Upper lobe of left lung (tissue), 6 donors: ENCODE data around the gene SCN5A. TPM values are rescaled to one million over a fixed set of nuclear protein-coding genes. Genes with fewer than 3 reads are reported as not detected.
"Not testable (repeated sequence)": the region's sequence is repeated elsewhere in the genome, so short reads cannot be mapped to it uniquely, and the experiment has no call there.

ENCODE experiments used
- ATAC-seq, 2 donors: fragments of 200-7000 bp; cut with Tn5 transposase; one replicate each; pipeline ENCODE4 v1.9.1; 2022; ENCODE audit warnings: mild to moderate bottlenecking in 2 of 2, moderate library complexity in 2 of 2; ENCODE audit not compliant: low FRiP score in 2 of 2
- DNase-seq, 2 donors: peaks; one replicate each; pipeline ENCODE4 v3.0.0-alpha.2; 2019 to 2020
- H3K27ac ChIP-seq, 4 donors: fragments of 200-600 bp; sonication (generic); one replicate each; pipeline ENCODE4 v1.5.1; 2016 to 2019
- H3K27me3 ChIP-seq, 4 donors: fragments of 200-600 bp; sonication (generic); one replicate each; pipeline ENCODE4 v1.5.1; 2017 to 2019
- H3K36me3 ChIP-seq, 4 donors: fragments of 200-600 bp; sonication (generic); one replicate each; pipeline ENCODE4 v1.5.1; 2016 to 2019
- H3K4me1 ChIP-seq, 4 donors: fragments of 200-600 bp; sonication (generic); one replicate each; pipeline ENCODE4 v1.5.1; 2018 to 2019
- H3K4me3 ChIP-seq, 4 donors: fragments of 200-600 bp; sonication (generic); one replicate each; pipeline ENCODE4 v1.5.1; 2017 to 2019; ENCODE audit warnings: mild to moderate bottlenecking in 2 of 4, moderate library complexity in 1 of 4
- H3K9me3 ChIP-seq, 4 donors: fragments of 200-600 bp; sonication (generic); one replicate each; pipeline ENCODE4 v1.5.1; 2018 to 2019
- EP300 ChIP-seq, 4 donors: sonication (generic); formaldehyde crosslinking; IDR thresholded peaks; one replicate each; pipeline ENCODE4 v1.5.1; 2017; ENCODE audit warnings: antibody characterized with exemption in 4 of 4, control low read depth in 2 of 4
- POLR2A ChIP-seq, 4 donors: fragments of 450-650 bp; IDR thresholded peaks; one replicate each; pipeline ENCODE4 v1.5.1; 2016 to 2017; ENCODE audit warnings: antibody characterized with exemption in 4 of 4, mild to moderate bottlenecking in 2 of 4
- POLR2AphosphoS5 ChIP-seq, 2 donors: sonication (generic); formaldehyde crosslinking; IDR thresholded peaks; one replicate each; pipeline ENCODE4 v1.5.1; 2017; ENCODE audit warnings: antibody characterized with exemption in 2 of 2
- WGBS, 2 donors: methylation state at CpG; one replicate each; pipeline ENCODE4 v1.1.5; 2017 to 2018; 5-methylcytosine and 5-hydroxymethylcytosine counted together
- total RNA-seq, 6 donors: library from RNA; depleted of rRNA in 4 of 6; stranded (reverse); fragments of >200 nt in 4 of 6; gene quantifications; one replicate each; pipeline versions ENCODE4 v1.1.0 to v1.2.1, GENCODE V29; 2016 to 2021
- TF ChIP-seq, protein P1 (sequence below), 6 experiments: fragments of 450-650 bp in 4 of 6; fragments of 200-600 bp in 2 of 6; sonication (generic) in 2 of 6; IDR thresholded peaks; one replicate each; pipeline ENCODE4 v1.5.1; 2016 to 2019; ENCODE audit warnings: antibody characterized with exemption in 6 of 6
- donor health status: DM: no; HTN: no; CAD: no; lungs with moderate emphysema.
- donor health status: DM: no; HTN: yes; CAD: no; lungs with severe emphysema.

Gene SCN5A
- total RNA-seq, 6 donors from 2014 or later, result under 0.01 to 0.30 (median 0.10) TPM; not detected in 1

DNA sequence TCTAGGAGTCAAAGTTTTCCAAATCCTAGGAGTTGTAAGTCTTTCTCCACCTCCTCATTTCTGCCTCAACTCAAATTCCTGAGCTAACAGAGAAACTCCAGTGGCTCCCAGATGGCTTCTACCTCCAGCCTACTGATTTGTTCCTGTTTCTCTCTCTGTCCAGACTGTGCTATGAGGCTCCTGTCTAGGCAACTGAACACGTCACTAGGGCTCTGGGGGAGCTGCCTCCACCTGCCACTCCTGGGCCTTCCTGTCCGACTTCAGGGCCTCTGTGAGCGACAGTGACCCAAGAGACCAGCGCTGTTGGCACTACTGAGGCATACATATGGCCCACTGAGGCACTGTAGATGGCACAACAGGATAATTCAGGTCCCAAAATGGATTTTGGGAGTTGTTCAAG, 82.0 kb downstream of the SCN5A start:
- WGBS, 2 donors, result 93 to 97% methylated on average over 4 of the region's 4 CpGs
- H3K27ac ChIP-seq, result no peak overlapping the region
- DNase-seq (peak in 1 of 2 donors; percentile 14), ATAC-seq (no peak)
- no peaks in the 10 kb centered on the region for H3K9me3 ChIP-seq
- H3K4me1 ChIP-seq, result no peaks in the 10 kb centered on the region
- no peaks in the 10 kb centered on the region for H3K27me3 ChIP-seq
- H3K36me3 ChIP-seq, result no peaks in the 10 kb centered on the region
- no peak overlapping the region for H3K4me3 ChIP-seq
- TF ChIP-seq POLR2AphosphoS5 (IDR thresholded peaks at IDR 0.05) (no peak), POLR2A (IDR thresholded peaks at IDR 0.05) (no peak), EP300 (IDR thresholded peaks at IDR 0.05) (no peak)
- TF ChIP-seq, protein P1, sequence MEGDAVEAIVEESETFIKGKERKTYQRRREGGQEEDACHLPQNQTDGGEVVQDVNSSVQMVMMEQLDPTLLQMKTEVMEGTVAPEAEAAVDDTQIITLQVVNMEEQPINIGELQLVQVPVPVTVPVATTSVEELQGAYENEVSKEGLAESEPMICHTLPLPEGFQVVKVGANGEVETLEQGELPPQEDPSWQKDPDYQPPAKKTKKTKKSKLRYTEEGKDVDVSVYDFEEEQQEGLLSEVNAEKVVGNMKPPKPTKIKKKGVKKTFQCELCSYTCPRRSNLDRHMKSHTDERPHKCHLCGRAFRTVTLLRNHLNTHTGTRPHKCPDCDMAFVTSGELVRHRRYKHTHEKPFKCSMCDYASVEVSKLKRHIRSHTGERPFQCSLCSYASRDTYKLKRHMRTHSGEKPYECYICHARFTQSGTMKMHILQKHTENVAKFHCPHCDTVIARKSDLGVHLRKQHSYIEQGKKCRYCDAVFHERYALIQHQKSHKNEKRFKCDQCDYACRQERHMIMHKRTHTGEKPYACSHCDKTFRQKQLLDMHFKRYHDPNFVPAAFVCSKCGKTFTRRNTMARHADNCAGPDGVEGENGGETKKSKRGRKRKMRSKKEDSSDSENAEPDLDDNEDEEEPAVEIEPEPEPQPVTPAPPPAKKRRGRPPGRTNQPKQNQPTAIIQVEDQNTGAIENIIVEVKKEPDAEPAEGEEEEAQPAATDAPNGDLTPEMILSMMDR (IDR thresholded peaks at IDR 0.05), result no peak

DNA sequence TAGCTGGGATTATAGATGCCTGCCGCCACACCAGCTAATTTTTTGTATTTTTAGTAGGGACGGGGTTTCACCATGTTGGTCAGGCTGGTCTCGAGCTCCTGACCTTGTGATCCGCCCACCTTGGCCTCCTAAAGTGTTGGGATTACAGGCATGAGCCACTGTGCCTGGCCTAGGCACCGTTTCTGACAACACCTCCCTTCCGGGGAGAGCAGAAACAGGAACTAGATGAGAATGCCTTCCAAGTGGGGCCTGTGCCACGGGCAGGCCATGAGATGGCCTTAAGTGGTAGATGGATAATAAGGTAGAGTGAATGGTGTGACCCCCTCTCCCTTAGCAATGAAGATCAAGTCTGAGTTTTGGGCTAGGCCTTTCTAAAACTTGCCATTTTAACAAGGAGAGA, 82.7 kb downstream of the SCN5A start:
- 72 to 89% methylated on average over 7 of the region's 7 CpGs for WGBS, 2 donors
- H3K4me3 ChIP-seq, ATAC-seq, H3K27ac ChIP-seq, H3K9me3 ChIP-seq, H3K4me1 ChIP-seq, H3K27me3 ChIP-seq, H3K36me3 ChIP-seq: not testable (repeated sequence)
- DNase-seq, result peak in 1 of 2 donors; percentile 10

DNA sequence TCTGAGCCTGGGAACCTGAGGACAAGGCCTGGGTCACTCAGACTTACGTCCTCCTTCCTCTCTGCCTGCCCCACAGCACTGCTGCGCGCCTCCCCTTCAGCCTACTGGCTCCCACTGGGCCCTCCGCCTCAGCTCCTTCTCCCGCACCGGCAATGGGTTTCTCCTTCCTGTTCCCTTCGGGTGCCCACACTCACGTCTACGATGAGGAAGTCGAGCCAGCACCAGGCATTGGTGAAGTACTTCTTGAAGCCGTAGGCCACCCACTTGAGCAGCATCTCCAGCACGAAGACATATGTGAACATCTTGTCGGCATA, 83.3 kb downstream of the SCN5A start:
- no peaks in the 10 kb centered on the region for H3K36me3 ChIP-seq
- H3K27me3 ChIP-seq, result no peaks in the 10 kb centered on the region
- H3K4me3 ChIP-seq, result no peak overlapping the region
- TF ChIP-seq, protein P1 (IDR thresholded peaks at IDR 0.05), result no peak
- no peak for TF ChIP-seq EP300 (IDR thresholded peaks at IDR 0.05)
- TF ChIP-seq POLR2A (IDR thresholded peaks at IDR 0.05), result no peak
- no peak for TF ChIP-seq POLR2AphosphoS5 (IDR thresholded peaks at IDR 0.05)
- no peak overlapping the region for H3K27ac ChIP-seq
- 83 to 88% methylated on average over 12 to 13 of the region's 13 CpGs for WGBS, 2 donors
- H3K4me1 ChIP-seq, result no peaks in the 10 kb centered on the region
- no peak for ATAC-seq
- peak; percentile 13 to 44 for DNase-seq
- no peaks in the 10 kb centered on the region for H3K9me3 ChIP-seq

DNA sequence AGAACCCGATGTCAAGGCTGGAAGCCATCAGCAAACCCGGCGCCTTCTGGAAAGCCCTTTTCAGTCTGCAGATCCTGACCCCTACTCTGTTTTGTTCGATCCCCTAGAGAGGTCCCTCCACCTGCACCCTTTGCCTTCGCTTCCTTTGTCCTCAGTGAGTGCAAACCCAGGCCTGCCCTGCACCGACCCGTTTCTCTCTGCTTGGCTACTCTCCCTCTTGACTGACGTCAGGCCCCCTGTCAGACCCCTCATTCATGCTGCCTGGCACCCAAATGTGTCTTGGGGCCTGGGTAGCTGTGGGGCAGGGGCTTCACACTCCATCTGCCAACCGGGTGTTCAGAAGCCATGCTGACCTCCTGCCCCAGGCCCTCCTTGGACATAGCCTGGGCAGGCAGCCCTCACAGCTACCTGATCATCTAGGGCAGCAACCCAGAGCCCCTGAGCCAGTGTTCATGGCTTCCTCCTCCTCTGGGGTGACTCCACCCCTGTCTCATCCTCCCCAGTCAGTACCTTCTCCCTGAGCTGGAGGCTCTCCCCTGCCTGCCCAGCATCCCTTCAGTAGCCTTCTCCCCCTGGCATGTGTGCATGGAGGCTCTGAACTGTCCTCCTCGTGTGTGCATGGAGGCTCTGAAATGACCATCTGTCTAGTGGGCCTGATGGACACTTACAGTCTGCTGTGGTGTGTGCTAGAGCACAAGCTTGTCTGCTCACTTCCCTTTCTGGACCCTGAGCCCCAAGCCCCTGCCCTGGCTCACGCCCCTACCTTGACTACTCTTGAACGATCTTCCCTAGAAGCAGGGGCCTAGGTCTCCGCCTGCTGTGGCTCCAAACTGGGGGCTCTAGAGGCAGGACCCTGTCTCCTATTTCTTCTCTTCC, 83.9 kb downstream of the SCN5A start:
- Histone ChIP-seq H3K9me3 (no peaks in the 10 kb centered on the region), H3K4me1 (no peaks in the 10 kb centered on the region), H3K36me3 (no peaks in the 10 kb centered on the region), H3K27ac (no peak overlapping the region), H3K4me3 (no peak overlapping the region), H3K27me3 (no peaks in the 10 kb centered on the region)
- ATAC-seq (peak in 1 of 2 donors; percentile 2), DNase-seq (no peak)
- TF ChIP-seq POLR2AphosphoS5 (IDR thresholded peaks at IDR 0.05) (no peak), POLR2A (IDR thresholded peaks at IDR 0.05) (no peak)
- TF ChIP-seq, protein P1 (IDR thresholded peaks at IDR 0.05), result no peak
- 85 to 93% methylated on average over 12 of the region's 13 CpGs for WGBS, 2 donors

DNA sequence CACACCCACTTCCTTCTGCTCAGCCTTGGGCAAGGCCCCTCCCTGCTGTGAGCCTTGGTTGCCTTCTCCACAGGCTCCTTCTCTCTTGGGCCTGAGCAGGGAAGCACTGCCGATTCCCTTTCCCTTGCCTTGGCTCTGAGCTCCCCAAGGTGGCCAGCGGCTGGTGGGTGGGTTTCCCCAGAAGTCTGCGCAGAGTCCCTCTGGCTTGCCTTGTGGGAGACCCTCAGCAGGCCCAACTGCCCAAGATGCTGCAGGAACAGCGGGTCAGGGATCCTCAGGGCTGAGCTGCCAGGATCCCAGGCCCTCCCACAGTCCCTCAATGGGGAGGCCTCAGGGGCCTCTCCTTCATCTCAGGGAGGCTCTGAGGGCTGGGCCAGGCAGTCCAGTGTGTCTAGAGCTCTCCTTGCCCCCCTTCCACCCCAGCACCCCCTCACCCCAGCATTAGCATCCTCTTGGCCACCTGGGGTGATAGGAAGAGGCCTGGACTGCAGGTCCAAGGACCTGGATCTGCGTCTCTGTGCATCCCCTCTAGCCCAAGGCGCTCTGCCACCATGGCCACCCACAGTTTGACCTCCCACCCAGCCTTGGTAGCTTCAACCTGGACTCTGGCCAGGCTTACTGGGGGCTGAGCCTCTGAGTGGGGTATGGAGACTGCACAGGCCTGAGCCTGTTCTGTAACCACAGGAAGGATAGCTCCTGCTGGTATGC, 84.7 kb downstream of the SCN5A start:
- DNase-seq (no peak), ATAC-seq (peak in 1 of 2 donors; percentile 16)
- Histone ChIP-seq H3K9me3 (no peaks in the 10 kb centered on the region), H3K4me3 (no peak overlapping the region), H3K36me3 (no peaks in the 10 kb centered on the region), H3K27me3 (no peaks in the 10 kb centered on the region), H3K27ac (no peak overlapping the region), H3K4me1 (no peaks in the 10 kb centered on the region)
- WGBS, 2 donors, result 91% methylated on average over 5 of the region's 6 CpGs; no CpG with 5 or more reads in 1 of the 2 donors
- TF ChIP-seq, protein P1 (IDR thresholded peaks at IDR 0.05), result no peak
- no peak for TF ChIP-seq EP300 (IDR thresholded peaks at IDR 0.05)
- no peak for TF ChIP-seq POLR2AphosphoS5 (IDR thresholded peaks at IDR 0.05)
- no peak for TF ChIP-seq POLR2A (IDR thresholded peaks at IDR 0.05)
